Neural crest cell (in vitro differentiated cells): ENCODE measurements around the gene EMILIN1. TPM values are rescaled to one million over a fixed set of nuclear protein-coding genes. Genes with fewer than 3 reads are reported as not detected.

Experiments used
- total RNA-seq: library from RNA; stranded (reverse); gene quantifications from 2 replicates; pipeline ENCODE4 v1.2.1, GENCODE V29; 2021

Gene EMILIN1
- total RNA-seq, 1 donor from 2014 or later, result 24.1 TPM

Other genes with a start within 250 kb of the EMILIN1 start
- 201 and 203 TPM in 2 replicates for gene DPYSL5, start 230.5 kb upstream of the EMILIN1 start, total RNA-seq
- 16.3 and 17.5 TPM in 2 replicates for gene MAPRE3, start 108.0 kb upstream of the EMILIN1 start, total RNA-seq
- gene TMEM214, start 45.6 kb upstream of the EMILIN1 start, total RNA-seq, result 54.0 and 55.2 TPM in 2 replicates
- 67.2 and 67.7 TPM in 2 replicates for gene AGBL5, start 26.9 kb upstream of the EMILIN1 start, total RNA-seq
- gene OST4, start 7.0 kb upstream of the EMILIN1 start, total RNA-seq, result 232 and 236 TPM in 2 replicates
- gene KHK, start 8.2 kb downstream of the EMILIN1 start, total RNA-seq, result 10.0 and 10.6 TPM in 2 replicates
- 1.3 and 2.1 TPM in 2 replicates for gene CGREF1, start 40.5 kb downstream of the EMILIN1 start, total RNA-seq
- gene ABHD1, start 45.2 kb downstream of the EMILIN1 start, total RNA-seq, result 0.47 and 0.82 TPM in 2 replicates
- gene PREB, start 56.0 kb downstream of the EMILIN1 start, total RNA-seq, result 52.5 and 56.3 TPM in 2 replicates
- not detected in 2 replicates for gene PRR30, start 60.8 kb downstream of the EMILIN1 start, total RNA-seq
- not detected in 2 replicates for gene TCF23, start 70.4 kb downstream of the EMILIN1 start, total RNA-seq
- 86.3 and 86.6 TPM in 2 replicates for gene ATRAID, start 133.4 kb downstream of the EMILIN1 start, total RNA-seq
- 129 and 140 TPM in 2 replicates for gene SLC5A6, start 133.7 kb downstream of the EMILIN1 start, total RNA-seq
- gene CAD, start 138.8 kb downstream of the EMILIN1 start, total RNA-seq, result 117 and 127 TPM in 2 replicates
- gene SLC30A3, start 184.4 kb downstream of the EMILIN1 start, total RNA-seq, result 0.48 and 0.93 TPM in 2 replicates
- gene DNAJC5G, start 196.8 kb downstream of the EMILIN1 start, total RNA-seq, result not detected in 2 replicates
- not detected in 2 replicates for gene TRIM54, start 203.8 kb downstream of the EMILIN1 start, total RNA-seq
- gene UCN, start 229.8 kb downstream of the EMILIN1 start, total RNA-seq, result 1.6 and 1.9 TPM in 2 replicates
- gene MPV17, start 244.5 kb downstream of the EMILIN1 start, total RNA-seq, result 84.5 and 90.7 TPM in 2 replicates